Left hindlimb (tissue), 1 donor: Measurements from ENCODE around the gene CHKA.

ENCODE experiments used
- DNase-seq: peaks from one replicate; pipeline ENCODE4 v3.0.0-alpha.2; 2018

CHKA gene

DNA sequence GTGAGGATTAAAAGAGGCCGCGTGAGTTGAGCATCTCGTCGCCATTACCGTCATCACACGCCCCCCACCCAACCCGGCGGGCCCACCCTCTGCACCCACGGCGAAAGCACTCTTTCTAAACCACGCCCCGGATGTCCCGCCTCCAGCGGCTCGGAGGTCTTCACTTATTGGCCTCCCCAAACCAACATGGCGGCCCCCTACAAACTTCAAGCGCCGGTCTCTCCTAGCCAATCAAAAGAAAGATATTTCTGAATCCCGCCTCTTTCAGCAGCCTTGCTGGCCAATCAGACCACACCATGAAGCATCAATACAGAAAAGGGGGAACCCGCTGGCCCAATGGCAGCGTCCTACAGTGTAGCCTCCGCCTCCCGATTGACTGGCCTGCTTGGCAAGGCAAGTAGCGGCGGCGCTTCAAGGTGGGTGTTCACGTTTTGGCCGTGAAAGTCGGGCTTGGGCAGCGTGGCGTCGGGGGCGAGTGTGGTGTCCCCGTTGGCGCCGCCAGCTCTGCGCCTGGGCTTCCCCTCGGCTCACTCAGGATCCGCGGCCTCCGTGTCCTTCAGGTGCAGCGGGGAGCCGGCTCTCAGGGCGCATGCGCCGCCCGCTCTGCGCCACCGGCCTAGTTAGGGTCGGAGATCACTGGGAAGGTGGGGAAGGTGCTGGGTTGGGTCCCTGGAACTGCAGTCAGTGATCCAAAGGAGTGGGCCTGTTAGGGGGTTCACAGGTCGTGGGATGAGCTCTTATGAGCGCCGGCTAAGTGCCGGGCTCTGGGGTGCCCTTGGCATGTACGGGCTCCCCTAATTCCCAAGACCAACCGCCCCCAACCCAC is 90.7 kb downstream of the CHKA start, which contains the start of gene NDUFS8:
NDUFS8 (plus strand) TSS at position 364 of the 826 bp plus-strand sequence. CDS start 1,471 bp downstream, outside the sequence.
- peak; percentile 98 for DNase-seq

DNA sequence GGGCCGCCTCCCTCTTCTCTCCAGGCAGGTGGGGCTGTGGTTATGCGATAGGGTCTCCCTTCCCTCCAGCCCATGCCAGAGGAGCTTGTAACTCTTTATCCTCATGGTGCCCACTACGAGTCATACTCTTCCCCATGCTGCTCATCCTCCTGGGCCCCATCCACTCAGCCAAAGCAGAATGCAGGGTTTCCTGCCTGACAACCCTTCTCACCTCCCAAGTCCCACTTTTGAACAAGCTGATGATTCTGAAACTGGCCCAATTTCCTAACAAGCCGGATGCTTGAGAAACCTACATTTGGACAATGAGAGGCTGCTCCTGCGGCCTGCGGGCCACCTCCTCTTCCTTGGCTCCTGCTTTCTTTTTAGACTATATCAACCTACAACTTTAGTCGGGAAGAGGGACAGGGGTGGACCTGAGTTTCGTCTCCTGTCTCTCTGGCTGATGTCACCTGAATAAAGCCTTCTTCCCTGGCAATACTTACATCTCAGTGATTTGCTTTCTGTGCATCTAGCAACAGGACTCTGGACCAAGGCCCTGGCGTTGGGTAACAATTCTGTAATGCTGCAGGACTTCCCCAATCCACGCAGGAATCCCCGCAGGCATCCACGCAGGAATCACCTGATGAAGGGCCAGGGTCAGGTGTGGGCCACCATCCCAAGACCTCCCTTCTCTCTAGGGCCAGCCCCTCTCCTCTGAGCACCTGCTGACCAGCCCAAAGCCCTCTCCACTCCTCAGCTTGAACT is 92.2 kb downstream of the CHKA start:
- no peak for DNase-seq

DNA sequence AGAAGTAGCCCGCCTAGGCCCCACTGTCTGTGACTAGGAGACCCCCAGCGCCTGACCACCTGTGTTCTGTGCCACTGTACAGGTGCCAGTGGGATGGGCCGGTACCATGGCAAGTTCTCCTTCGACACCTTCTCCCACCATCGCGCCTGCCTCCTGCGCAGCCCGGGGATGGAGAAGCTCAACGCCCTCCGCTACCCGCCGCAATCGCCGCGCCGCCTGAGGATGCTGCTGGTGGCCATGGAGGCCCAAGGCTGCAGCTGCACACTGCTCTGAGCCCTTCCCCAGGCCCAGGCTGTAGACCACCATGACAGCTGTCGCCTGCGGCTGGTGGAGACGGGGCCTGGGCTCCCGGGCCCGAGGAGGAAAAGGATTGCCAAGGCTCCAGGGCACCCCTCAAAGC is 93.5 kb downstream of the CHKA start:
- DNase-seq = no peak

DNA sequence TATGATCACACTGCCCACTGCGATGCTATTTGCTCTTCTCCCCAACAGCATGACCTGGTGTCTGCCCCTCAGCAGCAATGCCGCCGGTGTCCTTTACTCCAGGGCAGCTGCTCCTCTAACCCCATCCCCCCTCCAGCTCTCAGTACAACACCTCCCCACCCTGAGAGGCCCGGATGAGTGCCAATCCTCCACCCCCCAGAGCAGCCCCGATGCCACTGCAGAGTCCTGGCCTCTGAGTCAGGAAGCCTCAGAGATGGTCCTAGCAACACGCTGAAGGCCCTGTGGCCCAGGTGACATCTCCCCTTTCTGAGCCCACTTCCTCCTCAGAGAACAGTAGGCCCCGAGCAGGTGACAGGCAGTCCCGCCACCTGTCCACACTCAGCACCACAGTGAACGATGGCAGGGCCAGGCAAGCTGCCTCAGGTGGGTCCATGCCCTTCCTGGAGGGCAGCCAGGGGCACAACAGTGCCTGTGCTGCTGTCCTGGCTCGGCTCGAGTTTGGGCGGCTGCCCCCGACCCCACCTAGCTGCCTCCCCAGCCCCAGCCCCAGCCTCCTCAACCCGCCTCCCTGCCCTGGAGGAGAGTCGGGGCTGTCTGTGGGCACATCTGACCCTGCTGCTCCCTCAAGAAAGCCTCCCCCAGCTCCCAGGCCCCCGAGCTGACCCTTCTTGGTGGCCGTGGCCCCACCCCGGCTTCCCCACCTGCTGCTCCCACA is 94.6 kb downstream of the CHKA start:
- no peak for DNase-seq

DNA sequence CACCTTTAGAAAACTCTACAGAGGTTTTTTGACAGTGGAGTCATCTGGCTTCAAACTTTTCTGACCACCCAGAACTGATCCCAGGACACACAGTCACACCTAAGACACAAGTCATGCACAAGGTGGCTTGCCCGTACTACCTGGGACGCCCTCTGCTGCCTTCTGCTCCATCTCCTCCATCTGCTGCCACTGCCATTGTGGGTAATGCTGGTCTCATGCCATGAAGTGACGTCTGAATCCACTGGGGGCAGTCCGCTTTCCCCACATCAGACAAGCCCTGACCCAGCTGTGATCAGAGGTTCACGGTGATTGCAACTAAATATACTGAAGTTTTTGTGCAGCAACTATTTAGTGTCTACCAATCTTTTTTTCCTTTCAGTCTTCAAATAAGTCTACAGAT is 96.1 kb downstream of the CHKA start:
- DNase-seq = no peak

DNA sequence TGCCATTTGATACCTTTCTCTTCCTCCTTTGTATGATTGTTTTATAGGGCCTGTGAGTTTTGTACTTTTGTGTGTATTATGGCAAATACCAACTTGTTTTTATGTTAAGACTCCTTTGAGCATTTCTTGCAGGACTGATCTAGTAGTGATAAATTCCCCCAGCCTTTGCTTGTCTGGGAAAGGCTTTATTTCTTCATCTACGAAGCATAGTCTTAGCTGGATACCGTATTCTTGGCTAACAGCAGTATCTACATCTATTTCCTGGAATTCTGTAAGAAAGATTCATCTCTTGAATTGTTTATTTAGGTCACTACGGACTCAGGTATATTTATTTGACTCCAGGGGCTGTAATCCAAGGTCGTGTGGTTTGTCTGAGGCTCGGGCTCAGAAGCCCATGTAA is 96.7 kb downstream of the CHKA start:
- DNase-seq = no peak

DNA sequence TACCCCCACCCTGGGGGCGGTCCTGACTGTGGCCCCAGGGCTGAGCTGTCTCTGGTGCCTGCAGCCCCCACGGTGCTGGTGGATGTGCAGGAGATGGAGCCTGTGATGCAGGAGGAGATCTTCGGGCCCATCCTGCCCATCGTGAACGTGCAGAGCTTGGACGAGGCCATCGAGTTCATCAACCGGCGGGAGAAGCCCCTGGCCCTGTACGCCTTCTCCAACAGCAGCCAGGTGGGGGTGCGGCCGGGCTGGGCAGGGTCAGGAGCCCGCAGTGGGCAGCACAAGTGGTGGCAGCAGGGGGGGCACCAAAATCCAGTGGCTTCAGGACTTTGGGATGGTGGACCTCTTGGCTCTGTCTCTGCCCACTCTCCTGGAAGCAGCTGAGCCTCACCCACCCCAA is 98.7 kb downstream of the CHKA start:
- DNase-seq = no peak

DNA sequence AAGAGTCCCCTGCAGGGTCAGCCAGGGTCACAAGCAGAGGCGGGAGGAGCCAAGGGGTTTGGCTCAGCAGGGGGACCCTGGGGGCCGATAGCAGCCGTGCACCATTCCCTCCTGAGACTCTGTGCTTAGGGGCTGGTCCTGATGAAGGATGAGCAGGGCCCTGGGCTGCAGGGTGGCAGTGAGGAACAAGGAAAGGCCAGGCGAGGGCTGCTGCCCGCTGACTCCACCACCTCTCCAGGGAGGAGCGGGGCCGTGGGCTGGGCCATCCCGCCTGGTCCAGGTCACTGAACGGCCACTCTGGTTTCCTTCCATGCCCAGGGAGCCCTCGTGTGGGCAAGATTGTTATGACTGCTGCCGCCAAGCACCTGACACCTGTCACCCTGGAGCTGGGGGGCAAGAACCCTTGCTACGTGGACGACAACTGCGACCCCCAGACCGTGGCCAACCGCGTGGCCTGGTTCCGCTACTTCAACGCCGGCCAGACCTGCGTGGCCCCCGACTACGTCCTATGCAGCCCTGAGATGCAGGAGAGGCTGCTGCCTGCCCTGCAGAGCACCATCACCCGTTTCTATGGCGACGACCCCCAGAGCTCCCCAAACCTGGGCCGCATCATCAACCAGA is 99.9 kb downstream of the CHKA start:
- DNase-seq = no peak

DNA sequence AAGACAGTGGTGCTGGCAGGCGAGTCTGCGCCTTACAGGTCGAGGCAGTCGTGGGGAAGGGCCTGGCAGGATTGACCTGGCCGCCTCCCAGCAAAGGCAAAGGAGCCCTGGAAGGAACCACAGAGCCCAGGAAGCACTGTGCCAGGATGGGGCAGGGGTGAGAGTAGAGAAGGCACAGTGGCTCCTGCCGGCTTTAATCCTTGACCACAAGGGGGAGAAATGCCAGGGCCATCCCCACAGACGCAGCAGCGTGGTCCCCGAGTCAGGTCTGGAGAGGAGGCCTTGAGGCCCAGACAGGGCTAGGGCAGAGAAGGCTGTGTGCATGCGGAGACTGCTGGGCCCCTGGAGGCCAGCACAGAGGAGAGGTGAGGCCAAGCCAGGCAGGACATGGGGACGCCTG is 100.6 kb downstream of the CHKA start:
- DNase-seq = no peak

DNA sequence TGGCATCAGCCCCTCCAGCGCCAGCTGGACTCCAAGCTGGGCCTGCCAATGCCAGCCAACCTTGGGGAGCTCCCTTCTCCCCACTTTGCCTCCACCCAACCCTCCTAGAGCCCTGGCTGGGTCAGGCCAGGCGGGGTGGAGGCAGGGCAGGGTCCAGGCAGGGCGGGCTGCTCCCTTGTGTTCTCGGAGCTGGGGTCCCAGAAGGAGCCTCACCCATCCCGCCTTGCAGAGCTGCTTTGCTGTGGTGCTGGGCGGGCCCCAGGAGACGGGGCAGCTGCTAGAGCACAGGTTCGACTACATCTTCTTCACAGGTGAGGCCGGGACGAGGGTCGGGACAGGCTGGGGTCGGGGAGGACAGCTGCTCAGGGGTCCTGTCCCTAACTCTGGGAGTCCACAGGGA is 101.7 kb downstream of the CHKA start:
- DNase-seq = no peak

DNA sequence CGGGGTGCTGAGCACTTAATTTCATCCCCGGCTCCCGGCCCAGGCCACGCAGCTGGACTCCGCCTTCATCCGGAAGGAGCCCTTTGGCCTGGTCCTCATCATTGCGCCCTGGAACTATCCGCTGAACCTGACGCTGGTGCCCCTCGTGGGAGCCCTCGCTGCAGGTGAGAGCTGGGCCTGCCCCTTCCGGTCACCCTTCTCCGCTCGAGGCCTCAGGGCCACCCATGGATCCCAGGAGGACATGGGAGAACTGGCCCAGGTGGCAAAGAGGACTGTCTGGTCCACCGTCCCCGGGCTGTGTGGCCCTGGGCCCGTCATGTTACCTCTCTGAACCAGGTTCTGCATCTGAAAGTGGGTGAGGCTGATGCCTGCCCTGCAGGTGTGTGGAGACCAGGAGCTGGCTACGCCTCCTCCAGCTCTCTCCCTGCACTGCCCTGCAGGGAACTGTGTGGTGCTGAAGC is 102.4 kb downstream of the CHKA start:
- DNase-seq = no peak

DNA sequence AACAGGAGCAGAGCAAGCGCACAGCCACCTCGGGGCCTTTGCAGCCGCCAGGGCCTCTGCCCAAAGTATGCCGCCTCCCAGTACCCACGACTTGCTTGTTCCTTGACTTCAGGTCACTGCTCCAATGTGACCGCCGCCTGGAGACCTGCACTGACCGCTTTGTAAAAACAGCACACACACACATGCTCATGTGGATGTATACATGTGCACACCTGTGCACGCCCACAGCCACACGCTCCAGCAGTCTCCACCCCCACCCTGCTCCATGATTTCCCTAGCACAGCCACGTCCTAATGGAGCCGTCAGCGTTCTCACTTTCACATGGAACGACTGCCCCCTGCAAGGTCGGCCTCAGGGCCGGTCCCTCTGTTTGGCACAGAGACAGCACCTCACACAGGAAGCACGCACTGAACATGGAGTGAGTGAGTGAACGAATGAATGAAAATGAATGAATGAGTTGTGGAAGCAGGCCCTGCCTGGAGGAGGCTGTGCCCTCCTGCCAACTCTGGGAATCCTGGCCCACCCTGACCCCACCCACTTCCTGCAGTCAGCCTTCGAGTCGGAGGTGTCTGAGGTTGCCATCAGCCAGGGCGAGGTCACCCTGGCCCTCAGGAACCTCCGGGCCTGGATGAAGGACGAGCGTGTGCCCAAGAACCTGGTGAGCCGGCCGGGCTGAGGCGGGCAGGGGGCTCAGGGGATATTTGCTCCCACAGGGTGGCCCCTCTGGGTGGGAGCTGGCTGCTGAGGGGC is 103.0 kb downstream of the CHKA start:
- no peak for DNase-seq

DNA sequence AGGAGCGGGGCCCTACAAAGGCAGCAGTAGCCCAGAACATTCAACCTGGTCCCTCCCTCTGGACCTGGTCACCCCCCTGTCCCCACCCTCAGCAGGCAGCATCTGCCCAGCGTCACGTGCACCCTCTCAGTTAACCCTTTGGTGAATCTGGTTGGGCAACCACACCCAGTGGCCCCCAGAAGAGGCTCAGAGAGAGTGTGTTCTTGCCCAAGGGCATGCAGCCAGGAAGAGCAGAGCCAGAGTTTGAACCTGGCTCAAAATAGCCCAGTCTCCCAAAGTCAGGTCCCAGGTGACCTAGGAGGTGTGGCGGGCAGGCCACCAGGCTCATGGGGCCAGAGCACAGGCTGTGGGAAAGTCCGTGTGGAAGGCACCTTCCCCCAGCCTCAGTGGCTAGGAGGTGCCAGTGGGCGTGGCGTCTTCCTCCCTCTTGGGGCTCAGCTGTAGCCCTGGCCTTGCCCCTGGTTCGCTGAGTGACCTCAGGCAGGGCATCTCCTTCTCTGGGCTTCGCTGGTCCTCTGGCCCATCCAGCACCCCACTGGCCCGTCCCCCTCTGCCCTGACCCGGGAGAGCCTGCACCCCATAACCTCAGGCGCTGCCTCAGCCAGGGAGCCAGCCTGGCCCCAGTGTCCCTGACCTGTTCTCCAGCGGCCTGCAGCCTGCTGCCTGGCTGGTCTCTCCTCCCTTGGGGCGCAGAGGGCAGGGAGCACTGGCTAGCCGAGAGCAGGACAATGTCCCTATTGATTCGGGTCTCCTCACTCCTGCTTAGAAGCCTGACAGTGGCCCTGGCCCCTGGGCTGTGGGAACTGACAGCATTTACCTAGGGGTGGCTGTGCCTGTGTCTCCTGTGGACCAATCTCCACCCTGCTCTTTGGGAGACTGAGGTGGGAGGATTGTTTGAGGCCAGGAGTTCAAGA is 104.0 kb downstream of the CHKA start:
- DNase-seq = no peak

DNA sequence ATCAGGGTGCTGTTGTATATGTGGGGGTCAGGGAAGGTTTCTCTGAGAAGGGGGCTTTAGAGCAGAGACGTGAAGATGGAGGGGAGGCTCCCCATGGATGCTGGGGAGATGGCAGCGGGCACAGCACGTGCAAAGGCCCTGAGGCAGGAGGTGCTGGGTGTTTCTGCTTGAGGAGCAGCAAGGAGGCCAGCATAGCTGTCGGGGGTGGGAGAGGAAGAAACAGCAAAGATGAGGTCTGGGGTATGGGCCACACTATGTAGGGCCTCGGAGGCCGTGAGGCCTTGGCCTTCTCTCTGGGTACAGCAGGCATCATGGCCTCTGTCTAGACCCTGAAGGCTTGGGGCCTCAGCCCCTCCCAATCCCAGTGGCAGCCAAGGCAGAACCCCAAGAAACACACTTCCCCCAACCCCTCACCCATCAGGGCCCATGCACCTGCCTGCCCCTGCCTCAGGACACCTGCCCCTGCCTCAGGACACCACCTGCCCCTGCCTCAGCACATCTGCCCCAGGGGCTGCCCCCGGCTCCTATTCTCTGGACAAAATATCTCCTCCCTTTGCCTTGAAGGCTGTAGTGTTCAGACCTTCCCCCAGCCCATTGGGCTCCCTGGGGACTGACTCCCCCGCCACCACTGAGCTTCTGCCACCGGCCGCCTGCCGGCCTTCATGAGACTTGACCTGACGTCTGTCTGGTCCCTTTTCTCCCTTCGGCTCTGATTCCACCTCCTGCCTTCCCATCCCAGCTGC is 104.9 kb downstream of the CHKA start:
- DNase-seq = no peak

DNA sequence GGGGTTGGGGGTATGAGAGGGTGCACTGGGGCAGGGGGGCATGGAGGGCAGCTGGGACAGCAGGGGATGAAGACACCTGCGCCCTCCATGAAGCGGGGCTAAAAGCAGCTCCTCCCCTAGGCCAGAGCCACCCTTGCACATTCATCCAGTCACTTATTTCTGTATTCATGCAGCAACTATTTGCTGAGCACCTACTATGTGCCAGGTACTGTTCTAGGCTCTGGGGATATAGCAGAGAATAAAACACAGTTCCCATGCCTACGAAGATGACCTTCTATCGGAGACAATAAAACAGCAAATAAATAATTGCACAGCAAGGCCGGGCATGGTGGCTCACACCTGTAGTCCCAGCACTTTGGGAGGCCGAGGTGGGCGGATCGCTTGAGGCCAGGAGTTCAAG is 105.7 kb downstream of the CHKA start:
- no peak for DNase-seq

DNA sequence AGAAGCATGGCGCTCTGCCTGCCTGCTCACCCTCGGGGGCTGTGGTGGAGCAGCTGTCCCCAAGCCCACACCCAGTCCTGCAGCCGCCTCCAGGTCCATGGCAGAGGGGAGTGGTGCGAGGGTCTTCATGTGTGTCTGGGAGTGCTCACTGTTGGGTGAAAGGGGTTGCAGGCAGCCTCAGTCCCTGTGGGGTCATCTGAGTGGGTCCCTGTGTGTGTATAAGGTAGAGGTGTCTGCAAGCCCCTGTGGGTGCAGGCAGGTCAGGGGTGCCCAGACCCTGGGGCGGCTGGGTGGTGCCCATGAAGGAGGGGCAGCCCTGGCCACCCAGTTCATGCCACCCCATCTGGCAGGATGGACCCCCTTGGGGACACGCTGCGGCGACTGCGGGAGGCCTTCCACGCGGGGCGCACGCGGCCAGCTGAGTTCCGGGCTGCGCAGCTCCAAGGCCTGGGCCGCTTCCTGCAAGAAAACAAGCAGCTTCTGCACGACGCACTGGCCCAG is 106.2 kb downstream of the CHKA start:
- DNase-seq = no peak

DNA sequence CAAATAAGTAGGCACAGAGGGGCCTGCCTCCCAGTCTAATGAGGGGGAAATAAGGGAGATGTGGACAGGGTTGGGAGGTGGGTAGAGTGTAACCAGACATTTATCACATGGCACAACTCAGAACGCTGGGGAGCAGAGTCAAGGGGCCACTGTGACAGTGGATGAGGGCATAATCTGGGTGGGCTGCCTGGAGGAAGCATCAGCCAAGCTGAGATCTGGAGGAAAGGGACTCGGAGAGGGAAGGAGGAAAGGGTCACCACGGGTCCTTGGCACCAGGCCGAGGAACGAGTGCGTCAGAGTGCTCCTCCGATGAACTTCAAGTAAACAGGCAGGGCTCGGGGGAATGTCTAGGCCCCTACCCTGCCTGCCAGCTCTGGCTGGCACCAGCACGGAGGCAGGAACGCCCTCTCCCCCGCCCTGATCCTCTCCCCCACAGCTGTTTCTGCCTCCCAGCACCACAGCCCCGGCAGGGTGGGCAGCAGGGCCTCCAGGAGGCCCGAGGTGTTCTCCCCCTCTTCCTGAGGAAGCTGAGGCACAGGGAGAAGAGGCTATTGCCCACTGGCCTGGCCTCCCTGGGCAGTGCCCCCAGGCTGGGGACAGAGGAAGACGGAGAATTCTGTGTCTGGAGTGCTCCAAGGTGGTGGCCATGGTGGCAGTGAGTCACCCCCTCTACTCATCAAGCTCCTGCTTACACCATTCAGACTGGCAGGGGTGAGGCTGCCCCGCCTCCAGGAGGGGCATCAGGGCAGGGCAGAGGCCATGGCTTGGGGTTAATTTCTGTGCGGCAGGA is 106.8 kb downstream of the CHKA start:
- no peak for DNase-seq

DNA sequence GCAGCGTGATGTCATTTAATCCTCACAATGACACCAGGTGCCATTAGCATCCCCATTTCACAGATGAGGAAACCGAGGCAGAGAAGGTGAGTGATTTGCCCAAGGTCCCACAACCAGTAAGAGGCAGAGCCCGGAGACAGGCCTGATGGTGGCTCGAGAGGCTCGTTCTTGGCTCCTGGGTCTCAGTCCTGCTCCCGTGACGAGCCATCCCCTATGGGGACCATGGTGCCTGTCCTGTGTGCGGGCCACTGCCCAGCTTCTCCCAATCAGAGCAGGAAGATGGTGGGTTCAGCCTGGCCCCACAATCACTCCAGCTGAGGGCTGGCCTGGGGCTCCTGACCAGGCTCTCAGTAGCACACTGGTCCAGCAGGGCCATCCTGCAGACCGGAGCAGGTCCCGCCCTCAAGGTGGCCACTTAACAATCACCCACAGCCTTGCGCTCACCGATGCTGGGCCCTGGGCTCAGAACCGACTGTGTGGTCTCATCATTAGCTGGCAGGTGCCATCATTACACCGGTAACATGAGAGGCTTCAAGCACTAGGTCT is 107.5 kb downstream of the CHKA start:
- no peak for DNase-seq
